ENCODE results near the gene CTXND1. TPM values are rescaled to one million over a fixed set of nuclear protein-coding genes. Genes with fewer than 3 reads are reported as not detected.

CTXND1 gene
- total and polyA plus RNA-seq, 2 of the 8 experiments (the other 6 are each of a cell fraction or from before 2014, with no cell fraction given): 0.03 TPM; not detected in 1

DNA sequence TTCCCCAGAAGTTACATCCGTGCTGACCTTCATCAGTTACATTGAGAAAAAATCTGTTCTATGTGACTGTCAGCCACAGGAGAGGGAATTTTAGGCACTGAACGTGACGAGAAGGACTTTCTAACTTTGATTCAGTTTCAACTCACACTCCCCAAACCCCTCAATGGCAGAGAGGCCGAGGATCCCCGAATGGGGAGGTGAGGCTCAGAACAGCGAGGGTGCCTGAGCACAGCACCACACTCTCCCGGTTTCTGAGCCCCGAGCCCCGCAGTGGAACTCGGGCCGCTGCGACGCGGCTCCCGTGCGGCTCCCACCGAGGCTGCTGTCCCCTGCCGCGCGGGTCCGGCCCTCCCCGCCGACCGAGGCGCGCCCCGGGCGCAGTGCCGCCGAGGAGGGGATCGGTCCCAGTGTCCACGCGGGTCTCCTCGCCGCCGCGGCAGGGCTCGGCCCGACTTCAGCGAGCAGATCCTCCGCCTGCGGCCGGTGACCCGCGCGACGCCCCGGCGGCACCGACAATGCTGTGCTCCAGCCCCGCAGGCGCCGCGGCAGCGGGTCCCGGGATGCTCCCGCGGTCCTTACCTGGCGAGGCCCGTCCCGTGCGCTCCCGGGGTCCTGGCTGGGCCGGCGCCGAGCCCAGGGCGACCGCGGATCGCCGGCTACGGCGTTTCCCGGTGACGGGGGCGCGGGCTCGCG is 439 bp downstream of the CTXND1 start:
- H3K9me3 ChIP-seq (ENCODE audit: insufficient read depth in 2 of 2, low read depth in 1 of 2, low read length in 1 of 2): no peaks in the 10 kb centered on the region
- H3K14ac ChIP-seq (ENCODE audit: insufficient read length): no peak overlapping the region
- no peaks in the 10 kb centered on the region for H4K20me1 ChIP-seq (replicated peaks in 1 of 2; ENCODE audit: control insufficient read depth in 1 of 2, insufficient read depth in 2 of 2, low read length in 2 of 2)
- H3K18ac ChIP-seq (ENCODE audit: extremely low read depth, low read length): no peak overlapping the region
- no peak overlapping the region for H4K91ac ChIP-seq (replicated peaks; ENCODE audit: insufficient read length, low read length)
- H3K36me3 ChIP-seq (ENCODE audit: control insufficient read depth in 2 of 4, insufficient read depth in 4 of 4, low read length in 3 of 4): peaks cover 0 to 5% (median 0%) of the 10 kb centered on the region in 4 experiments; a peak in 1 of 8 replicates
- peaks cover 12 to 42% (median 32%) of the 10 kb centered on the region in 4 experiments for H3K27me3 ChIP-seq (replicated peaks in 1 of 4; ENCODE audit: control insufficient read depth in 3 of 4, extremely low read depth in 1 of 4, insufficient read depth in 3 of 4, low read length in 3 of 4)
- no peak overlapping the region for H3K4ac ChIP-seq (replicated peaks; ENCODE audit: insufficient read length, low read depth, low read length)
- no peak overlapping the region for H2AK5ac ChIP-seq (ENCODE audit: low read depth, low read length)
- ChIA-PET CTCF (ENCODE audit: partially characterized antibody) (interaction anchor here (1.0 kb wide), 1 partner anchor 9 kb away, joined by 4 read pairs; no protein-coding TSS in a partner anchor), POLR2A (ENCODE audit: partially characterized antibody) (no interaction called here)
- H2BK20ac ChIP-seq (ENCODE audit: low read length): no peak overlapping the region
- H3K27ac ChIP-seq (ENCODE audit: low read depth, low read length): no peak overlapping the region
- no peak overlapping the region for H3K56ac ChIP-seq (replicated peaks; ENCODE audit: insufficient read length, low read depth, low read length)
- H3K79me1 ChIP-seq (ENCODE audit: low read depth, low read length): no peaks in the 10 kb centered on the region
- H2BK120ac ChIP-seq (replicated peaks; ENCODE audit: low read depth, low read length): no peak overlapping the region
- H3K23ac ChIP-seq (ENCODE audit: insufficient read length): no peak overlapping the region
- DNase-seq (ENCODE audit: low read depth in 1 of 2, low spot score in 2 of 2) (peak in 1 of 2 experiments; percentile 62), FAIRE-seq (no peak)
- peaks cover 0 to 3% (median 0%) of the 10 kb centered on the region in 4 experiments; a peak in 2 of 7 replicates for H3K4me1 ChIP-seq (replicated peaks in 1 of 4; ENCODE audit: control insufficient read depth in 3 of 4, insufficient read depth in 4 of 4, low read length in 3 of 4)
- TF ChIP-seq SIN3A (conservative IDR thresholded peaks at IDR 0.05 in 1 of 2, IDR thresholded peaks at IDR 0.05 in 1 of 2; ENCODE audit: low read depth in 1 of 2, low read length in 2 of 2) (0 out of 4 replicates have a peak, but pooled peaks of 1 of the 2 experiments have one; percentile 30), EZH2 (IDR thresholded peaks at IDR 0.05; ENCODE audit: low read depth, low read length, severe bottlenecking) (peak; percentile 79), ASH2L (IDR thresholded peaks at IDR 0.05; ENCODE audit: low read length) (no peak), SP1 (IDR thresholded peaks at IDR 0.05; ENCODE audit: low read depth, low read length) (no peak), CREB1 (IDR thresholded peaks at IDR 0.05) (no peak), RBBP5 (IDR thresholded peaks at IDR 0.05; ENCODE audit: borderline replicate concordance, low read depth, low read length) (peak; percentile 42; the same call in 1 of the 2 replicates), RNF2 (IDR thresholded peaks at IDR 0.05; ENCODE audit: borderline replicate concordance, low read depth, low read length, missing control alignments, poor library complexity, severe bottlenecking) (peak; percentile 38), SUZ12 (IDR thresholded peaks at IDR 0.05; ENCODE audit: low read length) (peak; percentile 90), KDM4A (IDR thresholded peaks at IDR 0.05; ENCODE audit: low read depth, low read length, severe bottlenecking) (peak; percentile 82), TCF12 (IDR thresholded peaks at IDR 0.05; ENCODE audit: low read depth, low read length) (no peak), SIX5 (IDR thresholded peaks at IDR 0.05; ENCODE audit: low read depth, low read length) (no peak)
- H3K9ac ChIP-seq (replicated peaks in 1 of 4; ENCODE audit: extremely low read depth in 1 of 4, low read depth in 3 of 4, low read length in 3 of 4): no peak overlapping the region
- no peak overlapping the region; the same call in 1 of the 2 replicates for H2AFZ ChIP-seq (ENCODE audit: low read length)
- peaks cover 6% of the 10 kb centered on the region; the same call in 1 of the 2 replicates for H3K23me2 ChIP-seq (ENCODE audit: low read depth, low read length)
- H2BK5ac ChIP-seq (ENCODE audit: low read depth, low read length): no peak overlapping the region
- 2% methylated on average over 41 of the region's 79 CpGs; no CpG with 5 or more reads in 1 of the 2 experiments for WGBS, 2 experiments (ENCODE audit: extremely low coverage in 1 of 2, insufficient coverage in 1 of 2, insufficient read length in 1 of 2, insufficient replicate concordance in 2 of 2, low coverage in 1 of 2, low lambda C conversion rate in 2 of 2, missing lambda C conversion rate in 1 of 2)
- H2BK15ac ChIP-seq (ENCODE audit: low read length): no peak overlapping the region
- peak overlapping the region; percentile 15; the same call in 1 of the 2 replicates for H4K8ac ChIP-seq (ENCODE audit: extremely low read depth, insufficient read depth, low read length)
- peak overlapping the region; percentile 52 to 86 for H3K4me2 ChIP-seq (ENCODE audit: insufficient read depth in 1 of 2, low read depth in 2 of 2, low read length in 2 of 2)
- no peaks in the 10 kb centered on the region for H3K79me2 ChIP-seq (ENCODE audit: control insufficient read depth in 1 of 2, insufficient read depth in 2 of 2, low read length in 2 of 2)
- H2BK12ac ChIP-seq (ENCODE audit: low read depth, low read length): no peak overlapping the region
- peak overlapping the region; percentile 45 to 67 (median 54) for H3K4me3 ChIP-seq (ENCODE audit: extremely low read depth in 1 of 4, insufficient read depth in 2 of 4, low read depth in 3 of 4, low read length in 4 of 4)
- no peak overlapping the region for H4K5ac ChIP-seq (ENCODE audit: insufficient read length, low read depth, low read length)

Data from H1 (cell line).